ENCODE data around the gene CPN2. TPM values are rescaled to one million over a fixed set of nuclear protein-coding genes. Genes with fewer than 3 reads are reported as not detected.

CPN2 gene
- total RNA-seq, 1 experiment from 2014 or later = 0.09 TPM

DNA sequence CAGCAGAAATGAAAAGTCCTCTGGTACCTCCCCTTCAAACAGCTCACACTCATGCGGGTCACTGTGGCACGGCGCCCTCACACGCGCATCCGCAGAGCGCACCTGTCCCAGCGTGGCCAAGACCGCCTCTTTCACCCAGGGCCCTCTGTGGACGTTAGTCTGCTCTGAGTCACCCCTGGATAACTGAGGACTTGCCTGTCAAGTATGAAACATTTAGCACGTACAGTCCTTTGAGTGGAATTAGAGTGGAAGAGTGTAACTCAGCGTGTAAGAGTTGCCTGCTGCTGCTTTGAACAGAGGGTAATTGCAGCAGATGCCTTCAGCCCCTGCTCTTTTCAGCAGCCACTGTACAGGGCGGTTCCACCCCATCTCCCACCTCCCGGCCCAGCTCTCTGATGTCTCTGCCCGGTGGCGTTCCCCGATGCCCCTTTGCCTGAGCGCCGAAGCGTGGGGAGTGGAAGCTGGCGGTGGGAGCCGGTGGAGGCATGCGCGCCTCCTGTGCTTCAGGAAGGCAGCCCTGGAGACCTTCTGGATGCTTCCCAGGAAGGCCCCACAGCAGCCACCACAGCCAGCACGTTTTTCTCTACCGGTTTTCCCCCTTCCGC lies 23.0 kb downstream of the CPN2 start:
- Mint-ChIP-seq H3K4me1 (peaks cover 27% of the 10 kb centered on the region), H3K4me3 (no peak overlapping the region), H3K27me3 (ENCODE audit: low read depth) (peaks cover 23% of the 10 kb centered on the region), H3K27ac (no peak overlapping the region; the same call in 1 of the 2 replicates), H3K36me3 (no peaks in the 10 kb centered on the region; the same call in 1 of the 2 replicates), H3K9me3 (0 out of 2 replicates have a peak, but pooled peaks cover 4% of the 10 kb centered on the region)
- TF ChIP-seq, protein P1, sequence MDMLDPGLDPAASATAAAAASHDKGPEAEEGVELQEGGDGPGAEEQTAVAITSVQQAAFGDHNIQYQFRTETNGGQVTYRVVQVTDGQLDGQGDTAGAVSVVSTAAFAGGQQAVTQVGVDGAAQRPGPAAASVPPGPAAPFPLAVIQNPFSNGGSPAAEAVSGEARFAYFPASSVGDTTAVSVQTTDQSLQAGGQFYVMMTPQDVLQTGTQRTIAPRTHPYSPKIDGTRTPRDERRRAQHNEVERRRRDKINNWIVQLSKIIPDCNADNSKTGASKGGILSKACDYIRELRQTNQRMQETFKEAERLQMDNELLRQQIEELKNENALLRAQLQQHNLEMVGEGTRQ (CRISPR knock-in tag; IDR thresholded peaks at IDR 0.05) = no peak
- TF ChIP-seq, protein P2, sequence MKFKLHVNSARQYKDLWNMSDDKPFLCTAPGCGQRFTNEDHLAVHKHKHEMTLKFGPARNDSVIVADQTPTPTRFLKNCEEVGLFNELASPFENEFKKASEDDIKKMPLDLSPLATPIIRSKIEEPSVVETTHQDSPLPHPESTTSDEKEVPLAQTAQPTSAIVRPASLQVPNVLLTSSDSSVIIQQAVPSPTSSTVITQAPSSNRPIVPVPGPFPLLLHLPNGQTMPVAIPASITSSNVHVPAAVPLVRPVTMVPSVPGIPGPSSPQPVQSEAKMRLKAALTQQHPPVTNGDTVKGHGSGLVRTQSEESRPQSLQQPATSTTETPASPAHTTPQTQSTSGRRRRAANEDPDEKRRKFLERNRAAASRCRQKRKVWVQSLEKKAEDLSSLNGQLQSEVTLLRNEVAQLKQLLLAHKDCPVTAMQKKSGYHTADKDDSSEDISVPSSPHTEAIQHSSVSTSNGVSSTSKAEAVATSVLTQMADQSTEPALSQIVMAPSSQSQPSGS (CRISPR knock-in tag; IDR thresholded peaks at IDR 0.05; ENCODE audit: borderline replicate concordance, low read depth) = no peak
- no peak for TF ChIP-seq TP53 (CRISPR knock-in tag; IDR thresholded peaks at IDR 0.05)
- no peak for TF ChIP-seq ZNF138 (CRISPR knock-in tag; conservative IDR thresholded peaks at IDR 0.05)
- TF ChIP-seq, protein P3, sequence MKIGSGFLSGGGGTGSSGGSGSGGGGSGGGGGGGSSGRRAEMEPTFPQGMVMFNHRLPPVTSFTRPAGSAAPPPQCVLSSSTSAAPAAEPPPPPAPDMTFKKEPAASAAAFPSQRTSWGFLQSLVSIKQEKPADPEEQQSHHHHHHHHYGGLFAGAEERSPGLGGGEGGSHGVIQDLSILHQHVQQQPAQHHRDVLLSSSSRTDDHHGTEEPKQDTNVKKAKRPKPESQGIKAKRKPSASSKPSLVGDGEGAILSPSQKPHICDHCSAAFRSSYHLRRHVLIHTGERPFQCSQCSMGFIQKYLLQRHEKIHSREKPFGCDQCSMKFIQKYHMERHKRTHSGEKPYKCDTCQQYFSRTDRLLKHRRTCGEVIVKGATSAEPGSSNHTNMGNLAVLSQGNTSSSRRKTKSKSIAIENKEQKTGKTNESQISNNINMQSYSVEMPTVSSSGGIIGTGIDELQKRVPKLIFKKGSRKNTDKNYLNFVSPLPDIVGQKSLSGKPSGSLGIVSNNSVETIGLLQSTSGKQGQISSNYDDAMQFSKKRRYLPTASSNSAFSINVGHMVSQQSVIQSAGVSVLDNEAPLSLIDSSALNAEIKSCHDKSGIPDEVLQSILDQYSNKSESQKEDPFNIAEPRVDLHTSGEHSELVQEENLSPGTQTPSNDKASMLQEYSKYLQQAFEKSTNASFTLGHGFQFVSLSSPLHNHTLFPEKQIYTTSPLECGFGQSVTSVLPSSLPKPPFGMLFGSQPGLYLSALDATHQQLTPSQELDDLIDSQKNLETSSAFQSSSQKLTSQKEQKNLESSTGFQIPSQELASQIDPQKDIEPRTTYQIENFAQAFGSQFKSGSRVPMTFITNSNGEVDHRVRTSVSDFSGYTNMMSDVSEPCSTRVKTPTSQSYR (CRISPR knock-in tag; IDR thresholded peaks at IDR 0.05) = no peak
- no peak for TF ChIP-seq SOX15 (CRISPR knock-in tag; IDR thresholded peaks at IDR 0.05)
- TF ChIP-seq ESRRA (CRISPR knock-in tag; IDR thresholded peaks at IDR 0.05; ENCODE audit: borderline replicate concordance) = no peak
- TF ChIP-seq, protein P4, sequence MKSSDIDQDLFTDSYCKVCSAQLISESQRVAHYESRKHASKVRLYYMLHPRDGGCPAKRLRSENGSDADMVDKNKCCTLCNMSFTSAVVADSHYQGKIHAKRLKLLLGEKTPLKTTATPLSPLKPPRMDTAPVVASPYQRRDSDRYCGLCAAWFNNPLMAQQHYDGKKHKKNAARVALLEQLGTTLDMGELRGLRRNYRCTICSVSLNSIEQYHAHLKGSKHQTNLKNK (CRISPR knock-in tag; IDR thresholded peaks at IDR 0.05) = no peak
- DNase-seq (ENCODE audit: low spot score) (no peak), ATAC-seq (peak; percentile 21)
- POLR2A ChIA-PET = no interaction called here
- CTCF ChIA-PET = interaction anchor here (0.6 to 2.0 kb wide), 4 partner anchors 12 to 258 kb away, joined by 3 to 9 read pairs (median 4); no protein-coding TSS in a partner anchor

DNA sequence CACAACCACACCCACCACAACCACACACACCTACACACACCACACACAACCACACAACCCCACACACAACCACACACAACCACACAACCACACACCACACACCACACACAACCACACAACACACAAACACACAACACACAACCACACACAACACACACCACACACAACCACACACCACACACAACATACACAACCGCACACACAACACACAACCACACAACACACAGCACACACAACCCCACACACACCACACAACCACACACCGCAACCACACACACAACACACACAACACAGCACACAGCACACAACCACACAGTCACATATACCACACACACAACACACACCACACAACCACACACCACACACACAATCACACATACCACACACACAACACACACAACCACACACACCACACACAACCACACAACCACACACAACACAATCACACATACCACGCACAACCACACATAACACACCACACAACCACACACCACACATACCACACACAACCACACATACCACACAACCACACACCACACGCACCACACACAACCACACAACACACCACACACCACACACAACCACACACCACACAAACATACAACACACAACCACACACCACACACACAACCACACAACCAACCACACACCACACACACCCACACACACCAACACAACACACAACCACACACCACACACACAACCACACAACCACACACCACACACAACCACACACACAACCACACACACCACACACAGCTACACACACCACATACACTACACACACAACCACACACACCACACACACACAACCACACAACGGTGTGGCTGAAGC lies 23.7 kb downstream of the CPN2 start:
- CTCF ChIA-PET = interaction anchor here (1.2 to 2.0 kb wide), 2 partner anchors 12 to 187 kb away, joined by 4 to 9 read pairs; no protein-coding TSS in a partner anchor
- Mint-ChIP-seq H3K27ac (no peak overlapping the region), H3K9me3 (peaks cover 8% of the 10 kb centered on the region; the same call in 1 of the 2 replicates), H3K4me3 (no peak overlapping the region), H3K27me3 (ENCODE audit: low read depth) (peaks cover 16% of the 10 kb centered on the region), H3K4me1 (peaks cover 20% of the 10 kb centered on the region), H3K36me3 (no peaks in the 10 kb centered on the region; the same call in 1 of the 2 replicates)
- ATAC-seq = no peak
- POLR2A ChIA-PET = no interaction called here
- DNase-seq (ENCODE audit: low spot score) = no peak
- no peak for TF ChIP-seq TEAD4 (CRISPR knock-in tag; IDR thresholded peaks at IDR 0.05)
- TF ChIP-seq, protein P3 (CRISPR knock-in tag; IDR thresholded peaks at IDR 0.05) = 0 out of 2 replicates have a peak, but pooled peaks have one; percentile 38
- TF ChIP-seq, protein P5, sequence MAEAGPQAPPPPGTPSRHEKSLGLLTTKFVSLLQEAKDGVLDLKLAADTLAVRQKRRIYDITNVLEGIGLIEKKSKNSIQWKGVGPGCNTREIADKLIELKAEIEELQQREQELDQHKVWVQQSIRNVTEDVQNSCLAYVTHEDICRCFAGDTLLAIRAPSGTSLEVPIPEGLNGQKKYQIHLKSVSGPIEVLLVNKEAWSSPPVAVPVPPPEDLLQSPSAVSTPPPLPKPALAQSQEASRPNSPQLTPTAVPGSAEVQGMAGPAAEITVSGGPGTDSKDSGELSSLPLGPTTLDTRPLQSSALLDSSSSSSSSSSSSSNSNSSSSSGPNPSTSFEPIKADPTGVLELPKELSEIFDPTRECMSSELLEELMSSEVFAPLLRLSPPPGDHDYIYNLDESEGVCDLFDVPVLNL (CRISPR knock-in tag; IDR thresholded peaks at IDR 0.05; ENCODE audit: borderline replicate concordance, low read depth) = no peak

Measured in WTC11 (cell line).